Activated CD4-positive, alpha-beta T cell treated with anti-CD3 and anti-CD28 coated beads for 36 hours (primary cell): ENCODE results near the gene SP140L. TPM values are rescaled to one million over a fixed set of nuclear protein-coding genes. Genes with fewer than 3 reads are reported as not detected.
"Not testable (repeated sequence)": the region's sequence is repeated elsewhere in the genome, so short reads cannot be mapped to it uniquely, and the experiment has no call there.

ENCODE experiments used
- ATAC-seq: fragments of 200-7000 bp; cut with Tn5 transposase; one replicate; pipeline ENCODE4 v1.10.0; 2021; ENCODE audit warnings: mild to moderate bottlenecking, moderate library complexity
- CTCF ChIA-PET: fragments of 350-600 bp; sonication (Branson Sonifier 250); formaldehyde crosslinking; loops from one replicate; lab custom pipeline; 2021; ENCODE audit warnings: antibody characterized with exemption; lab: Charles Lee
- POLR2A ChIA-PET: fragments of 350-600 bp; sonication (Branson Sonifier 250); formaldehyde crosslinking; loops from one replicate; lab custom pipeline; 2021; ENCODE audit warnings: antibody characterized with exemption, inconsistent platforms; lab: Charles Lee
- DNase-seq: peaks from one replicate; pipeline ENCODE4 v3.0.0-alpha.2; 2020
- H3K27ac Mint-ChIP-seq: one replicate; pipeline ENCODE4 v1.8.0; 2021; ENCODE audit warnings: mixed read lengths
- H3K27me3 Mint-ChIP-seq: one replicate; pipeline ENCODE4 v1.8.0; 2021; ENCODE audit warnings: mixed read lengths
- H3K36me3 Mint-ChIP-seq: one replicate; pipeline ENCODE4 v1.8.0; 2021; ENCODE audit warnings: low read depth, mixed read lengths
- H3K4me1 Mint-ChIP-seq: one replicate; pipeline ENCODE4 v1.8.0; 2021; ENCODE audit warnings: mixed read lengths
- H3K4me3 Mint-ChIP-seq: one replicate; pipeline ENCODE4 v1.8.0; 2021; ENCODE audit warnings: mild to moderate bottlenecking, moderate library complexity, mixed read lengths
- H3K9me3 Mint-ChIP-seq: one replicate; pipeline ENCODE4 v1.8.0; 2021; ENCODE audit warnings: low read depth, mixed read lengths
- intact Hi-C, 2 experiments: fragments of 100-400 bp; cut with DNase I in 1 of 2; cut with micrococcal nuclease in 1 of 2; formaldehyde crosslinking; loops; one replicate each; pipeline versions ENCODE4 v1.14.2 to v1.15.1; 2022 to 2024; cut with DNase I, micrococcal nuclease
- total RNA-seq, 2 experiments: library from RNA; stranded (reverse); gene quantifications; one replicate each; pipeline ENCODE4 v1.2.3, GENCODE V29; 2021

The SP140L gene
- total RNA-seq, 2 experiments from 2014 or later = 40.1 to 43.4 TPM

DNA sequence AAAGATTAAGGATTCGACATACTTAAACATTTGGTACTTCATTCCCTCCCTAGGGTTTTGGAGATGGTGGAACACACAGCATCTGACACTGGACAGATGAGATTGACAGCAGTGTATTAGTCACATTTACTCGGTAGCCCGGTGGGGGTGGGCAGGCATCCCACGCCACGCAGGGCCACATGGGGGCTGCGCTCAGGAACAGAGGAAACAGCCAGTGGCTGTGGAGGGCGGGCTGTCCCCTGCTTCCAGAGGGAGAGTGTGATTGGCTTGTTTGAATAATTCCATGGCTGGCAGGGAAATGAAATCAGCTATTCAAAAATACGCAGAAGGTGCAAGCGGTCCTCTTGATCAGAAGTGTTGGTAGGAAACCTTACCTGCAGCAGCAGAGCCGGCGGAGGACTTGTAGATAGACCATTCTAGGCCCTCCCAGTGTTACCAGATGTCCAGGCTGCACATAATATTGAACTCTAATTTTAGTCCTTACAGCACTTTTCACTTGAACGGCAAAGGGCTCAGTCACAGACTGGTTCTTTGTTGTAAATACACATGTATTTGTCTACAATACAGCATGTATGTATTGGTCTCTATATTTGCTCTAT lies 18.5 kb upstream of the SP140L start:
- DNase-seq (no peak), ATAC-seq (no peak)
- Mint-ChIP-seq H3K4me3 (no peak overlapping the region), H3K4me1 (no peaks in the 10 kb centered on the region), H3K36me3 (peaks cover 29% of the 10 kb centered on the region), H3K27me3 (no peaks in the 10 kb centered on the region), H3K9me3 (no peaks in the 10 kb centered on the region), H3K27ac (no peak overlapping the region)
- intact Hi-C loops = no loop called here
- CTCF ChIA-PET = no interaction called here
- POLR2A ChIA-PET = no interaction called here

DNA sequence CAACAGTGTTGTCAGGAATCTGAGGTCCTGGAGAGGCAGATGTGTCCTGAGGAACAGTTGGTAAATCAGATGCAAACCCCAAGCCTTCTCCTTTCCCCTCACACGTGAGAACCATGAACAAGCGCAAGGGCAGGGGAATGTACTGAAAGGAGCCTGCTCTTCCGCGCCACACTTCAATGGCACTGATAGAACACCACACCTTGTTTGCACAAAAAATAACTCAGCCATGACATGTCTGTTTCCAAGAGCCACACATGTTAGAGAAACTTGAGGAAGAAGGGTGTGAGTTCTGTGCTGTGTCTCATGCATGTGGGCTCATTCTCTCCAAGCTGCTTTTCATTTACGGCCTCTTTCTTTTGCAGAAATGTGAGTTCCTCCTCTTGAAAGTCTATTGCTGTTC lies 16.2 kb upstream of the SP140L start:
- H3K27me3 Mint-ChIP-seq, ATAC-seq, H3K4me3 Mint-ChIP-seq, H3K4me1 Mint-ChIP-seq, POLR2A ChIA-PET, H3K9me3 Mint-ChIP-seq, CTCF ChIA-PET, H3K27ac Mint-ChIP-seq, DNase-seq, intact Hi-C loops: not testable (repeated sequence)
- peaks cover 33% of the 10 kb centered on the region for H3K36me3 Mint-ChIP-seq

DNA sequence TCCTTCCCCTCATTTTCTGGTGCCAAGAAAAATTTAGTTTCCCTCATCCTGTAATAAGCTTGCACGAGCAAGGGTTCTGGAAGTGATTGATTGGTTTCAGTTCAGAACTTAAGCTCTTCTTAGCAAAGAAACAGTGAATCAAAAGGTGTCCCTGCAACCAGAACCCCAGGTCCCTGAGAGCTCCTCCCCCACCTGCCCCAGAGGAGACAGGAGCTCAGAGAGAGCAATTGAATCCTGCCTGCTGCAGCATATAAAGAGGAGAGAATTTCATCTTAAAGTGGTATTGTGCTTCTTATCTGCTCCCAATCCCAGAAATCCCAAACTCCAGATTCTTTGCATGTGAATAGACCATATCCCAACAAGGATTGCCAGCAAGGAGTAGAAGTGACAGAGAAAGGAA lies 15.4 kb upstream of the SP140L start:
- ATAC-seq, H3K4me1 Mint-ChIP-seq, H3K27ac Mint-ChIP-seq, H3K9me3 Mint-ChIP-seq, CTCF ChIA-PET, intact Hi-C loops, H3K27me3 Mint-ChIP-seq, POLR2A ChIA-PET, DNase-seq, H3K4me3 Mint-ChIP-seq: not testable (repeated sequence)
- H3K36me3 Mint-ChIP-seq = peaks cover 33% of the 10 kb centered on the region

DNA sequence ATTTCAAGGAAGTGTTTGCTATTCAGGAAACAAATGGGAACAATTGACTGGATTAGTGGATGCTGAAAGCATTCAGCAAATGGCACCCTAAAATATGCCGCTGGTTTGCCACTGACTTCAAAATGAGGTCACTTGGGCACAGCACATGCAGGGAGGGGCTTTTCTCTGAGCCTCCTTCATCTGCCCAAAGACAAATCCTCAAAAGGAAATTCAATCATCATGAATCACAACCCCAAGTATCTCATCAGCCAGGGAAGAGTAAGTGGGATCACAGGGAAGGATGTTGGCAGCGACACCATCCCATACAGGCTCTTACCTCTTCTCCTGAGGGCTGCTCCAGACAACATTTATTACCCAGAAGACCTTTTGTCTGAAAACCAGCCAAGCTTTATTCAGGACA lies 14.4 kb upstream of the SP140L start:
- Mint-ChIP-seq H3K4me3 (no peak overlapping the region), H3K36me3 (peaks cover 29% of the 10 kb centered on the region), H3K9me3 (no peaks in the 10 kb centered on the region), H3K27me3 (no peaks in the 10 kb centered on the region), H3K4me1 (peaks cover 10% of the 10 kb centered on the region), H3K27ac (no peak overlapping the region)
- no peak for ATAC-seq
- ChIA-PET CTCF (interaction anchor here (0.6 to 0.7 kb wide), 2 partner anchors 62 to 497 kb away, joined by 3 read pairs; no protein-coding TSS in a partner anchor), POLR2A (no interaction called here)
- DNase-seq = no peak
- intact Hi-C loops = no loop called here

DNA sequence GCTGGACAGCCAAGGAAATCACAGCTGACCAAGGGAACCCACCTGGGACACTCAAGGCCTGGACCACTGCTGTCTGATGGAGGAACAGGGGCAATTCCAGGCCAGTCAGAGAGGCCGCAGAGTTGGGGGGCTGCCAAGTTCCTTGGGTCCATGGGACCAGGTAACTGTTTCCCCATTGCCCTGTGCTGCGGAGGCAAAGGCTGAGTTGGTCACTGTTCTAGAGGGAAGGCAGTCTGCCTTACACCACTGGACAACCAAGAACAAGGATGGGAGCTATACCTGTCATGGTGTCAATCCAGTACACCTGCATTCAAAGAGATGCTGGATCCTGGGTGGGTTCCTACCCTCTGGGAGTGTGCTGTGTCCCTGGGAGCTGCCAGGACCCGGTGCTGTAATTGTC lies 9.6 kb upstream of the SP140L start:
- DNase-seq = no peak
- Mint-ChIP-seq H3K27me3 (no peaks in the 10 kb centered on the region), H3K4me3 (no peak overlapping the region), H3K9me3 (no peaks in the 10 kb centered on the region), H3K4me1 (peaks cover 50% of the 10 kb centered on the region), H3K36me3 (peaks cover 20% of the 10 kb centered on the region), H3K27ac (peak overlapping the region; percentile 55)
- intact Hi-C loops = loop anchor here (5.0 kb wide), 2 partner anchors 65 to 295 kb away; no protein-coding TSS in a partner anchor
- no peak for ATAC-seq
- ChIA-PET CTCF (interaction anchor here (0.7 to 1.5 kb wide), 2 partner anchors 10 to 250 kb away, joined by 3 read pairs; partner anchors contain the start of gene SP140L), POLR2A (no interaction called here)

DNA sequence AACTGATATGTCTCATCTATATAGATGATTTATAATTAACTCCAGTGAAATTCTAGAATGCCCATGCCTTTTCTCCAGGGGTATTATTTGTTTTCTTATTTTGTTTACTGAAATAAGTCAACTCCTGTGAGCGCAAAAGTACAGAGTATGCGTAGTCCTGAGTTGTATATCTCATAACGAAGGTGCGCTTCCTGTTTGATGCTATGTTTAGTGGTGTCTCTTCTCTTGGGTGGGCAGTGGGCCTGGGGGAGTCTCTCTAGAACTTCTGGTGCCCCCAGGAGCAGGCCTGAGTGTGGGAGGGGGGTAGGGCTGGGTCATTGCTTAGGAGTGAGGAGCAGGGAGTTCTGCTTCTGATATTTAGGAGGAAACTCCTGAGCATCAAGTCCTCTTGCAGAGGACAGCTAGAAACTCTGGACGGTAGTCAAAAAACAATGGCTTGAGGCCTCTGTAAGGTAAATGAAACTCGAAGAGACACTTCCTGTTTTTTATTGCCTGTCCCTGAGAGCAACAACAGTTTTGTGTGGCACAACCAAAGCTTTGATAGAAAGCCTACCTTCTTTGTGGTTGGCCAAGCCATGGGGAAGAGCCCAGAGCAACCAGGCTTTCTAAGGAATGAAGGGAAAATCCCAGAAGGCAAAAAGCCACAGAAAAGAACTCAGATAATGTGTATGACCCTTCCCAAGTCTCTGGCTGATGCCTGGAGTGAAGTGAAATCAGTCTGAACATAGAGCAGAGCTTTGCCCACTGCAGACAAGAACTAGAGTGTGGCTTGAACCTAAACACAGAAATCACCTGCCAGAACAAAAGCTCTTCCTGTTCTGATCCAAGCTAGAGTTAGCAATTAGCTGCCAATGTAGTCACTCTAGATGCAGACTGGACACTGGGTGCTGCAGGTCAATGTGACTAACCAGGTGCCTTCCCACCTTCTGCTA lies 8.5 kb upstream of the SP140L start:
- H3K9me3 Mint-ChIP-seq = no peaks in the 10 kb centered on the region
- H3K4me1 Mint-ChIP-seq = peaks cover 53% of the 10 kb centered on the region
- no peak for DNase-seq
- ChIA-PET CTCF (interaction anchor here (0.7 kb wide), 1 partner anchor 251 kb away, joined by 3 read pairs; no protein-coding TSS in a partner anchor), POLR2A (no interaction called here)
- H3K4me3 Mint-ChIP-seq = peak overlapping the region; percentile 23
- H3K36me3 Mint-ChIP-seq = peaks cover 18% of the 10 kb centered on the region
- intact Hi-C loops = loop anchor here (1.0 to 5.0 kb wide), 4 partner anchors 49 to 294 kb away; no protein-coding TSS in a partner anchor
- H3K27me3 Mint-ChIP-seq = no peaks in the 10 kb centered on the region
- peak overlapping the region; percentile 99 for H3K27ac Mint-ChIP-seq
- ATAC-seq = peak; percentile 6

DNA sequence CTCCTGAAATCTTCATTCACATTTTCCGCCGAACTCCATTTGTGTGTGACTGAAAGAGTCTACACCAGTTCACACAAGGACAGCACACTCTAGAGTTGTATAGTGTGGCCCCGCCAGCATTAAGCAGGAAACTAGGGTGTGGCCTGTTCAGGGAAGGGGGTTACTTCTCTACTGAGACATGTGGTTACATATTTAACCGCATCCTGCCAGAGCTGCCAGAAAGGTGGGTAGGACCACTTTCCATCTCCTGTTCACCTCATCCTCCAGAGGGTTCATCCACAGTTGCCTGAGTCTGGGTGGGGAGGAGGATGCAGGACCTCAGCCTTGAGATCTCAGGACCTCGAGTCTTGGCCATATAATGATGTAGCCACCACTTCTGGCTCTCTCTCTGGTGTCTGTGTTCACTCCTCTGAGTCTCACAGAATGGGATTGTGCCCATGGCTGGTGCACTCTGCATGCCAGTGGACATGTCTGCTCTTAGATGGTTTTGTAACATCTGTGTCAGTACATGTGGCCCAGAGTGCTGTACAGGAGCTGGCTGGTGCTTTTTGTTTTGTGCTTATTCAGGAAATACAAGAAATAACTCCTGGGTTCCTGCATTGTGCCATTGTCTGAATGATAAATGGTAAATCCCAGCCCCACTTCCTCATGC lies 7.7 kb upstream of the SP140L start:
- peak; percentile 80 for DNase-seq
- Mint-ChIP-seq H3K4me1 (peaks cover 58% of the 10 kb centered on the region), H3K4me3 (peak overlapping the region; percentile 23), H3K27me3 (no peaks in the 10 kb centered on the region), H3K27ac (peak overlapping the region; percentile 99), H3K36me3 (peaks cover 11% of the 10 kb centered on the region), H3K9me3 (peaks cover 3% of the 10 kb centered on the region)
- ChIA-PET POLR2A (interaction anchor here (0.5 kb wide), 1 partner anchor 376 kb away, joined by 3 read pairs; no protein-coding TSS in a partner anchor), CTCF (interaction anchor here (0.6 to 0.9 kb wide), 3 partner anchors 41 to 282 kb away, joined by 3 to 4 read pairs (median 4); no protein-coding TSS in a partner anchor)
- peak; percentile 96 for ATAC-seq
- intact Hi-C loops = loop anchor here (1.0 to 5.0 kb wide), 4 partner anchors 50 to 293 kb away; no protein-coding TSS in a partner anchor

DNA sequence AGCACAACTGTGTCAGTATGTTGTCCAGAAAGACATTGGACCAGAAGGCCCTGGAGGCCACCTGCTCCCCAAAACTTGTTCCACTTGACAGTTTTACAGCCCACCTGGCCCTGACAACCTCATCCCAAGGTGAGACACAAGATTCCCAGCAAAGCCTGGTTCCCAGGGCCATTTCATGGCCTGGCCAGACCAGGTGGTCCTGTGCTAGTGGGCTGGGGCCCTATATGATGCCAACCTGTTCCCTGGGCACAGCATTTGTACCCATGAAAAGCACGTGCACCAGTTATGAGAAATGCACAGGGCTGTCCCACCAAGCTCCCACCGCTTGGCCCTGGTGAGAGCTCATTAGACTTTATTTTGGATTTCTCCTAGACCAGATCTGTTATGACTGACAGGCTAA lies 6.0 kb upstream of the SP140L start:
- POLR2A ChIA-PET = no interaction called here
- H3K36me3 Mint-ChIP-seq = peaks cover 10% of the 10 kb centered on the region
- H3K27me3 Mint-ChIP-seq = no peaks in the 10 kb centered on the region
- DNase-seq (no peak), ATAC-seq (no peak)
- peaks cover 70% of the 10 kb centered on the region for H3K4me1 Mint-ChIP-seq
- intact Hi-C loops = no loop called here
- H3K9me3 Mint-ChIP-seq = peaks cover 3% of the 10 kb centered on the region
- CTCF ChIA-PET = interaction anchor here (0.9 kb wide), 1 partner anchor 102 kb away, joined by 3 read pairs; no protein-coding TSS in a partner anchor
- H3K27ac Mint-ChIP-seq = no peak overlapping the region
- no peak overlapping the region for H3K4me3 Mint-ChIP-seq

DNA sequence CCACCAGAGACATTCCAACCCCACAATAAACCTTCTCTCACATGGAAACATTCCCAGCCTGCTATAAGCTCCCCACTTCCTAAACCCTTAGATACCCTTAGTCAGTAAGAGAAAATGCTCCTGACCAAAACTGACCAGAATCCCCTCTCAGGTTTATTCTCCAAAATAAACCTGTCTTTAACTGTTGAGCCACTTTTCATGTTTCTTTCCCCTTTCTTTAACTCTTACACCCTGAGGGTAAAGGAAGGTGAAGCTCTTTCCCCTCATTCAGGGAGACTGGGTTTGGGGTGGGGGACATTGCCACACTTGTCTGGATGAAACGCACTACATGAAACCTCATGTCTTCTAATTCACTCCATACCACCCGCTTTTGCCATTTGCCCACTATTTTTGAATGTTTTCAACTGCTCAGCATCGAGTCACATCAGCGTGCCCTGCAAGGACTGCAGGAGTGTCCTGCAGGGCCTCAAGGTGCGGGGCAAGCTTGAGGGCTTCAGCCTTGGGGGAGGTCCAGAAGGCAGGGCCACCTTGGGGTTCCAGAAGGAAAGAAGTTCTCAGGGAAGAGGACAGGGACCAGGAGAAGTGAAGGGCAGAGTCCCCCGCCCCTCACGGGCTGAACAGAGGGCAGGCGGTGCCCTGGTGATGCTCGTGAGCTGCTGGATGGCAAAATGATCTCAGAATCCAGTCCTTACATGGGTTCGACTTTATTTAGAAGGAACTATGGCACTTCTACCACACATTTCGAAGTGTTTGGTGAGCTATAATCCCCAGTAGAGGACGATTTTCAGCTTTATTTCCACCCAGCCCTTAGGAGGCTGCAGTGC lies 4.2 kb upstream of the SP140L start:
- Mint-ChIP-seq H3K4me3 (no peak overlapping the region), H3K9me3 (peaks cover 3% of the 10 kb centered on the region), H3K27ac (no peak overlapping the region), H3K36me3 (peaks cover 13% of the 10 kb centered on the region), H3K27me3 (no peaks in the 10 kb centered on the region), H3K4me1 (peaks cover 61% of the 10 kb centered on the region)
- ChIA-PET CTCF (interaction anchor here (0.6 to 1.5 kb wide), 6 partner anchors 9 to 492 kb away, joined by 3 to 6 read pairs (median 3); no protein-coding TSS in a partner anchor), POLR2A (no interaction called here)
- no peak for ATAC-seq
- no peak for DNase-seq
- intact Hi-C loops = no loop called here

DNA sequence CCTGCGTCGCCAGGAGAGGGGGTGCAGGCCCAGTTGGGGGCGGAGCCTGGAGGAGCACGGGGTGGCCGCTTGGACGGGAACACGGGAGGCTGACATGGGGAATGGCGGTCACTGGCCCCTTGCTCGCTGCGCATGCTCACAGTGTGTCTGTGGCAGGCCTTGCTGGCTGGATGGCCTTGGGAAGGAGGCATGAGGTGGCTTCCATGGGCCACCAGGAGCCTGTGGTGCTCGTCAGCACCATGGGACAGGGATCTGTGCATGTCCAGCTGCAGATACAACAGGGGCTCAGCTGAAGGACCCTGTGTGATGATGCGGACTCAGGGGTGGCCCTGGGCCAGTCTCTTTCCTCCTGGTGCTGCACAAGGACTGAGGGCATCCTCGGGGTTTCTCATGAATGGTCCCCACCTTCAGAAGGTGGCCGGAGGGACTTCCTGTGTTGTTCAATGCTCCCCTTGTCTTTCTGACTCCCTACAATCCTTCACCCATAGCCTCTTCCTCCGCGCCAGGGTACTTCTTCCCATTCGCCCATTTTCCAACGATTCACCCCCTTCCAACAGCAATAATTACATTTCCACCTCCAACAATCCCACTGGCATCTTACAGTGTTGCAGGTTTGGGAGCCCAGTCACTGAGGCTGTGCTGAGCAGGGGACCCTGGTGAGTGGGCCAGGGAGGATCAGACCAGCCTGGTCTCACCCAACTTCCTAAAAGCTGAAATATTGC lies 3.4 kb upstream of the SP140L start:
- Mint-ChIP-seq H3K4me1 (peaks cover 58% of the 10 kb centered on the region), H3K4me3 (no peak overlapping the region), H3K36me3 (peaks cover 13% of the 10 kb centered on the region), H3K9me3 (peaks cover 3% of the 10 kb centered on the region), H3K27ac (peak overlapping the region; percentile 39), H3K27me3 (no peaks in the 10 kb centered on the region)
- ChIA-PET CTCF (interaction anchor here (0.8 to 1.5 kb wide), 3 partner anchors 9 to 462 kb away, joined by 3 to 4 read pairs (median 3); no protein-coding TSS in a partner anchor), POLR2A (no interaction called here)
- intact Hi-C loops = no loop called here
- DNase-seq (peak; percentile 54), ATAC-seq (no peak)
